Dermis microvascular lymphatic vessel endothelial cell (primary cell): ENCODE measurements around the gene PRIMPOL. TPM values are rescaled to one million over a fixed set of nuclear protein-coding genes. Genes with fewer than 3 reads are reported as not detected.
"Not testable (repeated sequence)": the region's sequence is repeated elsewhere in the genome, so short reads cannot be mapped to it uniquely, and the experiment has no call there.

Experiments used
- DNase-seq, 2 donors: peaks; one replicate each; pipeline versions ENCODE4 v3.0.0 to v3.0.0-alpha.2; 2010; ENCODE audit warnings: low read depth in 2 of 2
- total RNA-seq: library from RNA; depleted of rRNA; stranded (reverse); fragments of >200 nt; gene quantifications from 2 replicates; pipeline ENCODE4 v1.2.1, GENCODE V29; 2014

Gene PRIMPOL
- total RNA-seq, 1 donor from 2014 or later, result 8.5 TPM

- no peak for DNase-seq
Observed at GRCh38 chr4:184636897-184637296, 12.6 kb upstream of the PRIMPOL start.

GRCh38 chr4:184641022-184641421 is 8.5 kb upstream of the PRIMPOL start:
- no peak for DNase-seq

- no peak for DNase-seq
Observed at GRCh38 chr4:184641451-184641850, 8.1 kb upstream of the PRIMPOL start.

- DNase-seq, result no peak
Observed at GRCh38 chr4:184643731-184644130, 5.8 kb upstream of the PRIMPOL start.

- DNase-seq, result peak in 1 of 2 donors; percentile 36
Observed at GRCh38 chr4:184644553-184645307, 4.8 kb upstream of the PRIMPOL start.

- peak in 1 of 2 donors; percentile 42 for DNase-seq
Observed at GRCh38 chr4:184645904-184646610, 3.5 kb upstream of the PRIMPOL start.

- DNase-seq, result peak in 1 of 2 donors; percentile 47
Observed at GRCh38 chr4:184647266-184648053, 2.1 kb upstream of the PRIMPOL start.

GRCh38 chr4:184648054-184648312 is 1.6 kb upstream of the PRIMPOL start:
- DNase-seq, result no peak

GRCh38 chr4:184648313-184649025 is 1.1 kb upstream of the PRIMPOL start:
- DNase-seq, result peak; percentile 34 to 68

GRCh38 chr4:184649971-184650855 is 675 bp downstream of the PRIMPOL start:
- peak in 1 of 2 donors; percentile 56 for DNase-seq

GRCh38 chr4:184651899-184652298 is 2.4 kb downstream of the PRIMPOL start:
- no peak for DNase-seq

GRCh38 chr4:184652681-184653080 is 3.1 kb downstream of the PRIMPOL start:
- DNase-seq, result not testable (repeated sequence)

- DNase-seq, result no peak
Observed at GRCh38 chr4:184653650-184654049, 4.1 kb downstream of the PRIMPOL start.

GRCh38 chr4:184655889-184656869 is 6.6 kb downstream of the PRIMPOL start:
- no peak for DNase-seq

GRCh38 chr4:184657144-184657543 is 7.6 kb downstream of the PRIMPOL start:
- DNase-seq, result no peak

- DNase-seq, result not testable (repeated sequence)
Observed at GRCh38 chr4:184657820-184658219, 8.3 kb downstream of the PRIMPOL start.

- DNase-seq, result no peak
Observed at GRCh38 chr4:184660978-184661377, 11.4 kb downstream of the PRIMPOL start.

- DNase-seq, result no peak
Observed at GRCh38 chr4:184662236-184662635, 12.7 kb downstream of the PRIMPOL start.

- no peak for DNase-seq
Observed at GRCh38 chr4:184664445-184665210, 15.1 kb downstream of the PRIMPOL start.
